Common myeloid progenitor, CD34-positive (primary cell): ENCODE data around the gene ATOSB.

Source experiments
- CTCF ChIA-PET: fragments of 350-600 bp; sonication (Branson Sonifier 250); formaldehyde crosslinking; loops from one replicate; lab custom pipeline; 2021; ENCODE audit warnings: antibody characterized with exemption; lab: Charles Lee
- POLR2A ChIA-PET: fragments of 350-600 bp; sonication (Branson Sonifier 250); formaldehyde crosslinking; loops from one replicate; lab custom pipeline; 2021; ENCODE audit warnings: antibody characterized with exemption; lab: Charles Lee
- DNase-seq, 3 donors: peaks; one replicate each; pipeline versions ENCODE4 v3.0.0 to v3.0.0-alpha.2; 2013
- H3K27ac ChIP-seq, 2 experiments: 1 replicate in 1 of 2; 2 replicates in 1 of 2; pipeline ENCODE4 v1.7.0; 2013; ENCODE audit warnings: inconsistent platforms in 2 of 2, low read length in 2 of 2, mild to moderate bottlenecking in 2 of 2, low read depth in 1 of 2, moderate library complexity in 1 of 2; ENCODE audit not compliant: severe bottlenecking in 2 of 2, insufficient read depth in 1 of 2, poor library complexity in 1 of 2
- H3K27me3 ChIP-seq, 5 experiments: replicated peaks in 2 of 5; 1 replicate in 3 of 5; 2 replicates in 2 of 5; pipeline versions ENCODE4 v1.6.1 to v1.7.0; 2013; ENCODE audit warnings: low read length in 4 of 5, mild to moderate bottlenecking in 2 of 5, moderate library complexity in 2 of 5, inconsistent platforms in 1 of 5; ENCODE audit not compliant: insufficient read depth in 5 of 5, control insufficient read depth in 4 of 5
- H3K36me3 ChIP-seq, 4 experiments: 1 replicate in 2 of 4; 2 replicates in 2 of 4; pipeline versions ENCODE4 v1.6.1 to v1.7.0; 2013; ENCODE audit warnings: low read length in 3 of 4, control low read depth in 1 of 4, mild to moderate bottlenecking in 1 of 4; ENCODE audit not compliant: control insufficient read depth in 4 of 4, insufficient read depth in 4 of 4
- H3K4me1 ChIP-seq, 4 experiments: 1 replicate in 3 of 4; 2 replicates in 1 of 4; pipeline versions ENCODE4 v1.6.1 to v1.7.1; 2013; ENCODE audit warnings: low read length in 3 of 4, mild to moderate bottlenecking in 3 of 4, control low read depth in 1 of 4, inconsistent platforms in 1 of 4, moderate library complexity in 1 of 4; ENCODE audit not compliant: control insufficient read depth in 4 of 4, insufficient read depth in 4 of 4; ENCODE audit errors: control extremely low read depth in 1 of 4
- H3K4me3 ChIP-seq, 7 experiments: 1 replicate in 4 of 7; 2 replicates in 3 of 7; pipeline versions ENCODE4 v1.5.1 to v1.7.0; 2013; ENCODE audit warnings: mild to moderate bottlenecking in 7 of 7, low read length in 6 of 7, moderate library complexity in 6 of 7, inconsistent platforms in 2 of 7, low read depth in 2 of 7, control low read depth in 1 of 7; ENCODE audit not compliant: insufficient read depth in 4 of 7, control insufficient read depth in 1 of 7; ENCODE audit errors: extremely low read depth in 1 of 7
- H3K9me3 ChIP-seq, 5 experiments: 1 replicate in 4 of 5; 2 replicates in 1 of 5; pipeline versions ENCODE4 v1.6.1 to v1.7.1; 2013; ENCODE audit warnings: low read length in 4 of 5, mild to moderate bottlenecking in 2 of 5, inconsistent platforms in 1 of 5, low read depth in 1 of 5, moderate library complexity in 1 of 5; ENCODE audit not compliant: control insufficient read depth in 4 of 5, insufficient read depth in 2 of 5; ENCODE audit errors: control extremely low read depth in 1 of 5
- WGBS: methylation state at CpG from one replicate; pipeline ENCODE4 v1.1.5; 2013; ENCODE audit not compliant: insufficient coverage; 5-methylcytosine and 5-hydroxymethylcytosine counted together

The ATOSB gene

GRCh38 chr9:35114113-35114839, 1.4 kb downstream of the ATOSB start:
- H3K9me3 ChIP-seq = no peaks in the 10 kb centered on the region
- H3K27me3 ChIP-seq = no peaks in the 10 kb centered on the region
- H3K27ac ChIP-seq = peak overlapping the region; percentile 65 to 87
- H3K4me1 ChIP-seq = peaks cover 26 to 67% (median 64%) of the 10 kb centered on the region in 4 experiments
- 0% methylated on average over 2 of the region's 5 CpGs for WGBS
- ChIA-PET CTCF (interaction anchor here (0.9 to 7.8 kb wide), 11 partner anchors 8 to 505 kb away, joined by 3 to 48 read pairs (median 4); partner anchors contain the start of genes PIGO and STOML2), POLR2A (no interaction called here)
- peak; percentile 68 to 90 (median 83) for DNase-seq
- H3K36me3 ChIP-seq = no peaks in the 10 kb centered on the region
- peak overlapping the region; percentile 42 to 97 (median 83) for H3K4me3 ChIP-seq

- 98% methylated on average over 3 of the region's 3 CpGs for WGBS
- DNase-seq = peak in 1 of 3 donors; percentile 34
These were observed 3.2 kb downstream of the ATOSB start for GRCh38 chr9:35112257-35113020.

GRCh38 chr9:35111001-35111933, 4.4 kb downstream of the ATOSB start:
- WGBS = 1% methylated on average over 53 of the region's 57 CpGs
- Histone ChIP-seq H3K27me3 (no peaks in the 10 kb centered on the region), H3K4me3 (peak overlapping the region; percentile 64 to 90 (median 77)), H3K4me1 (peaks cover 30 to 85% (median 77%) of the 10 kb centered on the region in 4 experiments), H3K9me3 (no peaks in the 10 kb centered on the region), H3K27ac (peak overlapping the region; percentile 64 to 89), H3K36me3 (peaks cover 1 to 18% (median 11%) of the 10 kb centered on the region in 4 experiments)
- ChIA-PET POLR2A (interaction anchor here (1.2 to 2.0 kb wide), 4 partner anchors 8 to 39 kb away, joined by 3 to 9 read pairs (median 4); partner anchors contain the start of genes PIGO, STOML2 and VCP), CTCF (interaction anchor here (0.6 to 7.8 kb wide), 6 partner anchors 9 to 493 kb away, joined by 3 to 48 read pairs (median 6); partner anchors contain the start of genes PIGO and STOML2)
- DNase-seq = peak; percentile 97 to 99 (median 99)

More at GRCh38 chr9:35112257-35113020, 3.2 kb downstream of the ATOSB start:
- H3K4me3 ChIP-seq = peak overlapping the region in 5 of 7 experiments; percentile 39 to 75 (median 55)
- peak overlapping the region in 1 of 2 experiments; percentile 88 for H3K27ac ChIP-seq
- ChIA-PET CTCF (interaction anchor here (1.0 to 7.8 kb wide), 4 partner anchors 10 to 146 kb away, joined by 3 to 48 read pairs (median 8); partner anchors contain the start of genes PIGO and STOML2), POLR2A (interaction anchor here (1.2 to 1.6 kb wide), 2 partner anchors 9 to 32 kb away, joined by 3 to 5 read pairs; partner anchors contain the start of gene STOML2)
- peaks cover 30 to 85% (median 80%) of the 10 kb centered on the region in 4 experiments for H3K4me1 ChIP-seq
- H3K36me3 ChIP-seq = peaks cover 0 to 7% (median 3%) of the 10 kb centered on the region in 4 experiments
- no peaks in the 10 kb centered on the region for H3K27me3 ChIP-seq
- H3K9me3 ChIP-seq = no peaks in the 10 kb centered on the region

- POLR2A ChIA-PET = interaction anchor here (1.2 to 2.0 kb wide), 2 partner anchors 13 to 38 kb away, joined by 3 to 9 read pairs; partner anchors contain the start of genes PIGO and VCP
- Histone ChIP-seq H3K27ac (peak overlapping the region in 1 of 2 experiments; percentile 89), H3K4me3 (peak overlapping the region in 6 of 7 experiments; percentile 70 to 90 (median 81)), H3K9me3 (no peaks in the 10 kb centered on the region), H3K27me3 (no peaks in the 10 kb centered on the region), H3K36me3 (peaks cover 4 to 28% (median 20%) of the 10 kb centered on the region in 4 experiments), H3K4me1 (peaks cover 30 to 82% (median 72%) of the 10 kb centered on the region in 4 experiments)
- CTCF ChIA-PET = interaction anchor here (0.6 to 7.8 kb wide), 5 partner anchors 8 to 443 kb away, joined by 3 to 48 read pairs (median 3); partner anchors contain the start of genes PIGO and STOML2
- peak; percentile 64 to 89 (median 81) for DNase-seq
- 0% methylated on average over 1 of the region's 3 CpGs for WGBS
These were observed 5.3 kb downstream of the ATOSB start for GRCh38 chr9:35110327-35110761.

GRCh38 chr9:35108946-35109575, 6.6 kb downstream of the ATOSB start:
- Histone ChIP-seq H3K27ac (peak overlapping the region; percentile 34 to 76), H3K4me3 (peak overlapping the region in 6 of 7 experiments; percentile 5 to 85 (median 58)), H3K27me3 (no peaks in the 10 kb centered on the region), H3K4me1 (peaks cover 27 to 70% (median 60%) of the 10 kb centered on the region in 4 experiments), H3K9me3 (no peaks in the 10 kb centered on the region), H3K36me3 (peaks cover 6 to 40% (median 27%) of the 10 kb centered on the region in 4 experiments)
- ChIA-PET POLR2A (interaction anchor here (0.6 to 1.0 kb wide), 2 partner anchors 37 to 361 kb away, joined by 3 to 4 read pairs; partner anchors contain the start of gene VCP), CTCF (interaction anchor here (1.0 to 9.4 kb wide), 4 partner anchors 8 to 364 kb away, joined by 3 to 65 read pairs (median 4); partner anchors contain the start of gene PIGO)
- peak; percentile 88 to 98 (median 96) for DNase-seq
- WGBS = 17% methylated on average over 5 of the region's 8 CpGs
